Measurements from ENCODE around the gene LAPTM5.

The LAPTM5 gene

GRCh38 chr1:30727824-30728223 lies 29.8 kb downstream of the LAPTM5 start:
- no peak for DNase-seq

DNA sequence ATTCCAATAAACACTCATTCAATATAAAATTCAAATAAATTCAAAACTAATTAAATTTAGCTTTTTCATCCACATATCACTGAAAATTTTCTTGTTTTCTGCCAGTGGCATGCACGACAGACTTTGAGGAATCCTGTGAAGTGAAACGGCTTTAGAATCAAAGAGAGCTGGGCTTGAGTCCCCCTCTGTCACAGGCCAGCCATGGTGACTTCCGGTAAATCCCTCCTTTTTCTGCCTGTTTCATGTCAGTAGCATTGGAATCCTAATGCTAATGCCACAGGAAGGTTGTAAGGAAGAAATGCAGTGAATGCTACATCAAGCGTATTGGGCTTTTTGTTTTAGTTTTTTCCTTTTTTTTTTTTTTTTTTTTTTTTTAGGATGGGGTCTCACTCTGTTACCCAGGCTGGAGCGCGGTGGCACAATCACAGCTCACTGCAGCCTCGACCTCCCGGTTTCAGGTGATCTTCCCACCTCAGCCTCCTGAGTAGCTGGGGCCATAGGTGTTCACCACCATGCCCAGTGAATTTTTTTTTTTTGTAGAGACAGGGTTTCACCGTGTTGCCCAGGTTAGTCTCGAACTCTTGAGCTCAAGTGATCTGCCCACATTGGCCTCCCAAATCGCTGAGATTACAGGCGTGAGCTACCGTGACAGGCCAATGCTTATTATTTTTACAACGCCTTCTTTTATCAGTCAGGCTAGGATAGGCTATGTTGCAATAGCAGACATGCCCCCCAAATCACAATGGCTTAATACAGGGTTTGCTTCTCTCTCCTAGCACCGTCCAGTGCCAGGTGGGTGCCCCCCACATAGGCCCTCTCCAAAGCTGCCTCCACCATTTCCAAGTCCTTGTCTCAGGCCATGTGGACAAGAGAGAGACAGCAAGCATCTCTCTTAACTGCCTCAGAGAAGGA lies 30.5 kb downstream of the LAPTM5 start:
- no peak for DNase-seq

GRCh38 chr1:30726236-30726635 lies 31.3 kb downstream of the LAPTM5 start:
- DNase-seq = no peak

DNA sequence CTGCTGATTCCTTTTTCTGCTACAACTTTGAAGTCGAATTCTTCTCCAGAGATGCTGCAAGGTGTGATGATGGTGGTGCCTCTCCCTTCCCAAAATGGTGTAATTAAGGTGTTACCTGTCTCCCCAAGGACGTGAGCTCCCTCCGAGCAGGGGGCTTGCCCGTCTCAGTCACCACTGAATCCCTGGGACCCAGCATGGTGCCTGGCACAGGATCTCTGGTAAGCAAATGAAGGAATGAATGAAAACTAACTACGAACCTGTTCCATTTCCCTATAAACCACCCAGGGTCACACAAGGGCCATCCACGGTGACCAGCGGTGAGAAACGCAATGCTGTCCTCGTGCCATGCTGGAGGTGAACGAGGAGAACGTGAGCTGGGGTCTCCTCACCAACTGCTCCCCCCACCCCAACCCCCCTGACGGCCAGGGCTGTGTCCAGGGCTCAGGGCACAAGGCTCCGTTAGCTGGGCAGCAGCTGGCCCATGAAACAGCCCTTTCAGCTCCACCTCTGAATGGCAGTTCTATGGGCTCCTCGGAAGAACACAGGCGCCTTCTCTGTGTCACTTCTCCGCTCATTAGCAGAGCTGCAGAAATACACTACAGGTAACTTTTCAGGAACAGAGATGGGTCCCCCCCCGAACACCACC lies 32.0 kb downstream of the LAPTM5 start:
- no peak for DNase-seq

DNA sequence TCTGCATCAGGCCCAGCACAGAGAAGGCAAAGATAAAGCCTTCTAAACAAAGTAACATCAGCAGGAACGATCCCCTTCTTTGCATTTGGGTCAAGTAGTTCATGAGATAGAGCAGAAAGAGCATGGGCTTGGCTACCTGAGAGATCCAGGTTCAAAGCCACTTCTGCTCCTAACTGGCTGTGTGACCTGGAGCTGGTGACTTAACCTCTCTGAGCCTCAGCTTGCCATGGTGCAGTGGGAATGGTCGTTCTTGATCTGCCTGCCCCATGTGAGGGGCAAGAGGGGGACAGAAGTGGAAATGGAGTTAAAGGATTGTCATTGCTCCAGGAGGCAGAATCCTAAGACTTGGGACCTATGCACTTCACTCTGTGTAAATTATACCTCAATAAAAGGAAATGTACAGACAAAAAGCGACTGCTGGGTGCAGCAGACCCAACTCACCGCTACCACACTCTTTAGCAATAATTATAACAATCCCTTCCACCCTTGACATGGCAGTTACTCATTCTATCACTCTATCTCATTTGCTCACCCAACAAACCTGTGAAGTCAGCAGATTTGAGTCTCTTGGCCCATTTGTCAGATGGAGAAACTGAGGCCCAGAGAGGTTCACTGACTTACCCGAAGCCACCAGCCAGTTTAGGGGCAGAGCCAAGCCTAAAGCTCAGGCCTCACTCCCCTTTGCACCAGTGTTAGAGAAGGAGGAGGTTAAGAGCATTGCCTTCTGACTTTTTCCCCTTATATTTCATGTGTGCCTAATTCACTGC lies 32.7 kb downstream of the LAPTM5 start:
- no peak for DNase-seq

DNA sequence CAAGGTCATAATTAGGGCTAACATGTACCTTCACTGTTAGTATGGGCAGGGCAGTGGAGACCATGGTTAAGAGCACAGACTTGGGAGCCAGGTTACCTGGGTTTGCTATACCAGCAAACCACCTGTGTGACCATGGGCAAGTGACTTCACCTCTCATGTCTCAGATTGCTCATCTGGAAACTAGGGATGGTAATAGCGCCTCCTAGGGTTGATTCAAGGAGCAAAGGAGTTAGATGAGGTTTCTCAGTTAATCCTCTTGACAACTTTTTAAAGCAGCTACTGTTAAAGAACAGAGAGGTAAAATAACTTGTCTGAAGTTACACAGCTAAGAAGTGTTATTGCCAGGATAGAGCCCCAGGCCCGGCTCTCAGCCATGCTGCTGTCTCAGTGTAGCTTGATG lies 33.4 kb downstream of the LAPTM5 start:
- no peak for DNase-seq

DNA sequence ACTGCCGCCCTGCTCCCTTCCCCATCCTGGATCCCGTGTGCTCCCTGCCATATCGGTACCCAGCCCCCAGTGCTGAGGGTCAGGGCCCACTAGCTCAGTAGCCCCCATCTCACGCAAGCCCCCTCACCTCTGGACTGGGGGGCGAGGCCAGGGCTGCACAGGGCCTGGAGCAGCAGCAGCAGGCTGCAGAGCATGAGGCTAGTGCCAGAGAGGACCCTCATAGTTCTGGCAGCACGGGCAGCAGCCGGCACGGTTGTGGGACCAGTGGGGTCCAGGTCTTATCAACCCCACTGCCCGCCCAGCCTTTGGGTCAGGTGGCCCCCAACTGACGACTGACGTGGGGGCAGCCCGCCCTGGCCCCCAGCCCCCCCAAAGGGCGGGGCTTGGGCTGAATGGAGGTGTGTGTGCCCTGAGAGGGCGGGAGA lies 34.2 kb downstream of the LAPTM5 start, which contains the start of gene MATN1:
Gene MATN1, minus strand, starts transcription at position 255 of the 425 bp plus-strand sequence. Its CDS starts 34 bp downstream, at position 221.
- no peak for DNase-seq

DNA sequence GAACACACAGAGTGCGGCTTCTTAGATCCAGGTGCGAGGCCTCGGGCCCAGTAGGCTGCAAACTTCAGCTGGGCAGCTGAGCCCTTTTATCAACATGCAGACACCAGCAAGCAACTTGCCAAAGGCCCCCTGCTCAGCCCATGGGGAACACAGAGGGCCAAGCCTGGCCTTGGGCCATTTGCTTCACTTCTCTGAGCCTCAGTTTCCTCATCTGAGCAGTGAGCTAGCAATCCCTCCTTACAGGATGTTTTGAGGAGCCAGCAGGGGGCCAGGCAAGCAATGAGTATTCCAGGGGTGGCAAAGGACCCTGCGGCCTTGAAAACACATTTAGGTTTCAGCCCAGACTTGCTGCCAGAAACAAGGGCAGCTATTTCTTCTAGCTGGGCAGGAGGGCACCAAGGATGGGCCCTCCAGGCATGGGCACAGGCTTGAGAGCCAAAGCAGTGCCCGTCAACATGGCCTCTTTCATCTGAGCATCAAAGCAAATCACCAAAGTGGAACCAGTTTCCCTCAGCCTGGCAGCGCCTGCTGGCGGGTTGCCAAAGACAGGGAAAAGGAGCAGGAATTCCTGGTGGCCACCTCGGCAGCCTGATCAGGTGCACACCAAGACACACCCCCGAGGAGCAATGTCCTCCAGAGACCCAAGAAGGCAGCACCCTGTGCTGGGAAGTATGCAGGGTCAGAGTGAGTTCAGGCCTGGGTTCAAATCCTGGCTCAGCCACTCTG lies 35.6 kb downstream of the LAPTM5 start:
- no peak for DNase-seq

DNA sequence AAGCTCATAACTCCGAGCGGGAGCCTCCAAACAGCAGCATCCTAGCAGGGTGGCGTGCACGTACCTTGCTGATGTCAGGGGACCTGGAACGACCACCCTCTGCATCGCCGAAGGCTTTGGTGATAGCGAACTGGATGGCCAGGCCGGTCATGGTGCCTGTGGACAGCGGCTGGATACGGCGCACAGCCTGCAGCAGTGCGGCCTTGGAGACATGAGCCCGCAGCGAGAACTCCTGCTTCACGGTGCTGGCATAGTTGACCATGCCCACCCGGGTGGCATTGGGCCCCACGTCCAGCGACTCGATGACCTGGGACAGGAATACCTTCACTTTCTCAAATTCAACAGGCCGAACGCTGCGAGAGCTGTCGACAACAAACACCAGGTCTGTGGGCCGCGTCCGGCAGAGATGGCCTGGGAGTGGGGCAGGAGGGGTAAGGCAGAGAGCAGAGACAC lies 36.2 kb downstream of the LAPTM5 start:
- DNase-seq = no peak

- no peak for DNase-seq
These were observed 37.0 kb downstream of the LAPTM5 start for GRCh38 chr1:30720271-30721223.

- DNase-seq = no peak
These were observed 37.9 kb downstream of the LAPTM5 start for GRCh38 chr1:30719406-30720270.

- DNase-seq = peak; percentile 29
These were observed 38.8 kb downstream of the LAPTM5 start for GRCh38 chr1:30718636-30719405.

GRCh38 chr1:30718091-30718635 lies 39.4 kb downstream of the LAPTM5 start:
- DNase-seq = peak; percentile 66

GRCh38 chr1:30716646-30717045 lies 40.9 kb downstream of the LAPTM5 start:
- DNase-seq = no peak

- no peak for DNase-seq
These were observed 41.7 kb downstream of the LAPTM5 start for GRCh38 chr1:30715886-30716285.

DNA sequence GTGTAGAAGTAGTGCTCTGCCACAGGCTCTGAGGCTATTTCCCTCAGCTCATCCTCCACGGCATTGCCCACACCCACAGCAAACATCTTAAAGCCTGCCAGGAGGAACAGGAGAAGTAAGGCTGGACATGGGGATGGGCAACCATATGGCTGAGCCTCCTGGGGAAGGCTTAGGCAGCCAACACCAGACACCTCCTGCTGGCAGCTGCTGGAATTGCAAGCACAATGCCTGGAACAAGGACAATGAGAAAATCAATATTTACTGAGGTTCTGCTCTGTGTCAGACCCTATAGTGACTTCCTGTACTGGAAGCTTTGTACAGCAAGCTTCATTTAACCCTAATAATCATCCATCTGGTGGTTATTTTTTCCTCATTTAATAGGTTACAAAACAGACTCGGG lies 42.4 kb downstream of the LAPTM5 start:
- DNase-seq = no peak

DNA sequence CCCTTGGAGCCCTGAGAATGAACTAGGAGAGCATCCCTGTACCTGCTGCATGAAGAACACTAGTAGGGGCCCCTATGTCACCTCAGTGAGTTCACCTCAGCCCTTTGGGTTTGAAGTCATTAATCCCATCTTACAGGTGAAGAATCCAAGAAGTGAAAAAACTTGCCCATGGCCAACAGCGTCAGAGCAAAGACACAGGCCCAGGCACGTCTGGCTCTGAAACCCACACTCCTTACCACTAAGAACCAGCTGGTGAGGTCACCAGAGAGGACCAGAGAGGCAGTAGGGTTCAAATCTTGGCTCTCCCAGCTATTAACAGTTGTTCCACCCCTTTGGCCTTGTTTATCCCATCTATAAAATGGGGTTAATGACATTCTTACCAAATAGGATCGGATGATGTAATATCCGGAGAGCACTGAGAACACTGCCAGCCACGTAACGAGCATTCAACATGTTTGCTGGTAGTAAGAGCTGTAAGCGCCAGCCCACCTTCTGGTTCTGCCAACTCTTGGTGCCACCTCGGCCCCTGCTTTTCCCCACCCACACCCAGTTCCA lies 43.0 kb downstream of the LAPTM5 start:
- no peak for DNase-seq

- DNase-seq = no peak
These were observed 43.5 kb downstream of the LAPTM5 start for GRCh38 chr1:30714025-30714424.

- DNase-seq = no peak
These were observed 44.3 kb downstream of the LAPTM5 start for GRCh38 chr1:30713311-30713710.

All from NCI-H510A treated with DMSO at 0.1 percent for 48 hours (cell line).